ENCODE measurements around the gene JMJD1C.
A peak's percentile ranks its signal among the peaks of the same experiment; 100 is the strongest.

Gene JMJD1C

DNA sequence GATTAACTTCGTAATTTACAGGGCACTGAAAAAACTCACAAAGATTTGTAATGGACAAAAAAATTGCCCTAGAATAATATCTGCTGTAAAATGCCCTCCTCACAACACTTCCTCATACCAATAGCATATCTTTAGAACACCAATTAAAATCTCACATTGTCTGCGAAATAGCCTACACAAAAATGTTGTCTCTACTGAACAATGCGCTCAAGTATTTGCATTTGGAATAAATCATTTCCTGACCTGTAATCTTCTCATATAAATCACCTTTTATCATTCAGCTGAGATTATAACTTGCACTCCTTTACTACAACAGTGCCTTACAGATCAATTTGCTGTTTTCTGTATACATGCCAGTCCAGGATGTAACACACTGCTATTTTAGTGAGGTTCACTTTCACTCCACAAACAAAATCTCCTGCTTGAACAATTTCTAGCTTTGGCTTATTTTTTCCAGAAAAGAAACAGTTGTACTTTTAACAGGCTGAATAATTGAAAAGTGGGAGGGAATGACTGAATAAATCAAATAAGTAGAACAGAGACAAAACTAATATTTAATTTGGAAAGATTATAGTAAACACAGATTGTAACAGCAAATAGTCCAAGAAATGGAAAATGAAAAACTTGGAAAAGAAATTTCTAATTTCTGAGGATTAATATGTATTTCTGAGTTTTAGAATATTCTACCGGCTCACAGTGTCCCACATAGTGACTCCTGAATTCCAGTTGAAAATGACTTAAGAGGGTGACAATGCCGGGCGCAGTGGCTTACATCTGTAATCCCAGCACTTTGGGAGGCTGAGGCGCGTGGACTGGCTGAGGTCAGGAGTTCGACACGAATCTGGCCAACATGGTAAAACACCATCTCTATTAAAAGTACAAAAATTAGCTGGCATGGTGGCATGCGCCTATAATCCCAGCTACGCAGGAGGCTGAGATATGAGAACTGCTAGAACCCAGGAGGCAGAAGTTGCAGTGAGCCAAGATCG is 30.6 kb downstream of the JMJD1C start:
- FAIRE-seq: peak; percentile 85

DNA sequence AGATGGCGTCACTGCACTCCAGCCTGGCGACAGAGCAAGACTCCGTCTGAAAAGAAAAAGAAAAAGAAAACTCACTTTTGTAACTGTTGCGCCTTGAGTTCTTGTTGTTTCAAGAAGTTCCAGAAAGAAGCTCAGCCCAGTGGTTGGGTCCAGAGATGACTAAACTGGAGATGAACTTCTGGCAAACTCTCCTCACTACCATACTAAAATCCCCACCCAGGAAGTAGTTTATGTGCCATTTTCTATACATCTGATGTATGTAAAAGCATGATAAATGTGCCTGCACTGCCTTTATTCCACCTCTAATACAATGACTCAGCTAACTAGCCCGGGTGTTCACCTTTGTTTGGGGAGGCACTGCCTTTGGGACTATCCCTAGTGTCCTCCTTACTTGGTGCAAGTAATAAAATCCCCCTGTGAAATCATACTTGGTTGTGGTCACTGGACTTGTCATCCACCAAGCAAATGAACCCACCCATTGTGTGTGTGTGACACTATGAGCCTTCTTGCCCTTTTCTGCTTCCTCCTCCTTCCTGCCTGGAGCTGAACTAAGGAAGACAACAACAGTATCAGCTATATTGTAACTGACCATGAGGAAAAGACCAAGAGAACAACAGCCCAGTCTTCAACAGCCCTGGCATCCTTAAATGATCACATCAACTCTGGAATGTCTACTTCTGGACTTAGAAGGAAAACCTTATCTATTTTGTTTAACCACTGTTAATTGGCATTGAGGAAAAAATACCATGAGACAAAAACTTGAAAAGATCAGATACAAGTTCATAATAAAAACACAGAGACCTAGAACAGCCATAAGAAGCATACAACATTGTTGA is 33.6 kb downstream of the JMJD1C start:
- no peak for FAIRE-seq

GRCh38 chr10:63430999-63431356 is 34.8 kb downstream of the JMJD1C start:
- no peak for FAIRE-seq

DNA sequence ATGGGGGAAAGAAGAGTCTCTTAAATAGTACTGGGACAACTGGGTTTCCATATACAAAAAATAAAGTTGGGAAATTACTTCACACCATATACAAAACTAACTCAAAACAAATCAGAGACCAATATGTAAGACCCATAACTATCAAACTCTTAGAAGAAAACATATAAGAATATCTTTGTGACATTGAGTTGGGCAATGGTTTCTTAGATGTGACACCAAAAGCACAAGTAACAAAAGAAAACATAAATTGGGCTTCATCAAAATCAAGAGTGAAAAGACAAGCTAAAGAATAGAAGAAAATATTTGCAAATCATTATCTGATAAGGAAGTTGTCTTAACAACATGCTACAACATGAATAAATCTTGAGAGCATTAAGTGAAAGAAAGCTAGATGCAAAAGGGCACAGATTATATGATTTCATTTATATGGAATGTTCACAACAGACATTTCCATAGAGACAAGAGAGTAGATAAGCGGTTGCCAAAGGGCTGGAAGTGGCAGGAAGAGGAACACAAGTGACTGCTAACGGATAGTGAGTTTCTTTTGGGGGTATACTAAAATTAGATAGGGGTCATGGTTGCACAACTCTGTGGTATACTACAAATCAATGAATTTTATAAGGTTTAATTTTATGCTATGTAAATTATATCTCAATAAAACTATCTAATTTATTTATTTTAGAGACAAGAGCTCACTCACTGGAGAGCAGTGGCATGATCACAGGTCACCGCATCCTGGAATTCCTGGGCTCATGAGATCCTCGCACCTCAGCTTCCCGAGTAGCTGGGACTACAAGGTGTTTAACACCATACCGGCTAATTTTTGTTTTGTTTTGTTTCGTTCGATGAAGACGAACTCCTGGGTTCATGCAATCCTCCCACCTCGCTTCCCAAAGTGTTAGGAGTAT is 35.4 kb downstream of the JMJD1C start:
- no peak for FAIRE-seq

- no peak for FAIRE-seq
These were observed 36.5 kb downstream of the JMJD1C start for GRCh38 chr10:63429281-63429680.

GRCh38 chr10:63427013-63427412 is 38.8 kb downstream of the JMJD1C start:
- no peak for FAIRE-seq

DNA sequence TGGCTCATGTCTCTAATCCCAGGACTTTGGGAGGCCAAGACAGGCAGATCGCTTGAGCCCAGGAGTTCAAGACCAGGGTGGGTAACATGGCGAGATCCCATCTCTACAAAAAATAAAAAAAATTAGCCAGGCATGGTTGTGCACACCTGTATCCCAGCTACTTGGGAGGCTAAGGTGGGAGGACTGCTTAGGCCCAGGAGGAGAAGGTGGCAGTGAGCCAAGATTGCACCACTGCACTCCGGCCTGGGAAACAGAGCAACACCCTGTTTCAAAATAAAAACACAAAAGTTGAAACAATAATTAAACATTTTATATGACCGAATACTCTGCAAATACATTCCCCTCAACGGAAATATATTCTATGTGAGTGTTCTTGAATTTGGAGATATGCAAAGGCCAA is 40.3 kb downstream of the JMJD1C start:
- no peak for FAIRE-seq

DNA sequence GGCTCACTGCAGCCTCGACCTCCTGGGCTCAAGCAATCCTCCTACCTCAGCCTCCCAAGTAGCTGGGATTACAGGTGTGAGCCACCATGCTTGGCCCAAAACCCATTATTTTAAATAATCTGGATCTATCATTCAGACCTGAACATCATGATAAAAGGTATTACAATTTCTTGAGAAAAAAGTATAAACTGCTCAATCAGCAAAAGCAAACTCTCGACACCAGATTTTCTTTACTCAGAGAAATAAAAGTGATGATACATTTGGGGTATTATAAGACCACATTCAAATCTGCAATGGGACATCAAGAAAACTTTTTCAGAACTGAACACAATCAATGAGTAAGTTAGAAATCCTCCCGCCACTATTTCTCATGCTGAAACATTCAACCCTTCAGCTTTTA is 41.2 kb downstream of the JMJD1C start:
- FAIRE-seq: no peak

- peak; percentile 21 for FAIRE-seq
These were observed 42.3 kb downstream of the JMJD1C start for GRCh38 chr10:63423494-63423893.

DNA sequence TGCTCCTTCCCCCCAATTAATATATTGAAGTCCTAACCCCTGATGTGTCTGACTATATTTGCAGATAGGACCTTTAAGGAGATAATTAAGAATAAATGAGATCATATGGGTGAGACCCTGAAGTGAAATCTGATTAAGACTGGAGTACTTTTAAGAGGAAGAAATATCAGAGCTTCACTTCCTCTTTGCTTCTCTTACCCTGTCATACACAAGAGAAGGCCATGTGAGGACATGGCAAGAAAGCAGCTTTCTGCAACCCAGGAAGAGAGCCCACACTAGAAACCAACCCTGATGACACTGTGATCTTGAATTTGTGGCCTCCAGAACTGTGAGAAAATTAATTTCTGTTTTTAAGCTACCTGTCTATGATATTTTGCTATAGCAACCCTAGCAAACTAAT is 44.2 kb downstream of the JMJD1C start:
- FAIRE-seq: no peak

- FAIRE-seq: no peak
These were observed 49.4 kb downstream of the JMJD1C start for GRCh38 chr10:63416376-63416775.

- FAIRE-seq: peak; percentile 97
These were observed 50.0 kb downstream of the JMJD1C start for GRCh38 chr10:63415640-63416244.

DNA sequence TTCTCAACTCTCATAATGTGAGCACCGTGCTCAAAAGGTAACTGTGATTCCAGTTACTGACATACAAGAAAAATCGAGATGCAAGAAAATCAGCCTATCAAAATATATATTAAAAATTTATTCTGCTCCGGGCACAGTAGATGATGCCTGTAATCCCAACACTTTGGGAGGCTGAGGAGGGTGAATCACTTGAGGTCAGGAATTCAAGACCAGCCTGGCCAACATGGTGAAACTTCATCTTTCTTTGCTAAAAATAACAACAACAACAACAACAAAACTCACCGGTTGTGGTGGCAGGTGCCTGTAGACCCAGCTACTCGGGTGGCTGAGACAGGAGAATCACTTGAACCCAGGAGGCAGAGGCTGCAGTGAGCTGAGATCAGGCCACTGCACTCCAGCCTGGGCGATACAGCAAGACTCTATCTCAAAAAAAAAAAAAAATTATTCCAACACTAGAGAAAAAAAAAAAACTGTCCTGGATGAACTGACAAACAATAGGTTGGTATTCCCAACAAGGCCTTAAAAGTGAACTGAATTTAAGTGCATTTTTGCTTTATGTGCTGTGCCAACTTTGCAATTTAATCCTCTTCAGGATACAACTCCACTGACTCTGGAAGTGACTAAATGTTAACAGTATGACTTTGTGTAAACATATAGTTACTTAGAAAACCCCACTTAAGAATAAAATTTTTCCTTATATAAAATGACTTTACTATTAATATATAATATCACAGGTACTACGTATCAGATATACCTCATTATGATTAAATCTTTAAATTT is 51.1 kb downstream of the JMJD1C start:
- no peak for FAIRE-seq

DNA sequence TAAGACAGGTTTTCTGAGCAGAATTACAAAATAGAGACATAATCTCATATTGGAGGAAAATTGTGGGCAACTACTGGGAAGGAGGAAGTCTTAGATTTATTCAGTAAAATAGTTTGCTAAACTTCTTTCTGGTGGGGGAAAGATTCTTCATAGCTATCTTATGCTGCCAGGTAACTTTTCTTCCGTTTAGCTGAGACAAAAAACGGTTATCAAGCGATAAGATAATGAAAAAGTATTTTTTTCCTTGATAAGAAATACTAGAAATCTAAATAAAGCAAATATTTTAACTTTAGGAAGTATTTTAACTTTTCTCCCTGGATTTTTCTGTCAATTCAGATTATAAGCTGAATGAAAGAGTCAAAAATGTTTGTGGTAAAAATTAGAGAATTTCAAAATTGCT is 52.3 kb downstream of the JMJD1C start:
- no peak for FAIRE-seq

DNA sequence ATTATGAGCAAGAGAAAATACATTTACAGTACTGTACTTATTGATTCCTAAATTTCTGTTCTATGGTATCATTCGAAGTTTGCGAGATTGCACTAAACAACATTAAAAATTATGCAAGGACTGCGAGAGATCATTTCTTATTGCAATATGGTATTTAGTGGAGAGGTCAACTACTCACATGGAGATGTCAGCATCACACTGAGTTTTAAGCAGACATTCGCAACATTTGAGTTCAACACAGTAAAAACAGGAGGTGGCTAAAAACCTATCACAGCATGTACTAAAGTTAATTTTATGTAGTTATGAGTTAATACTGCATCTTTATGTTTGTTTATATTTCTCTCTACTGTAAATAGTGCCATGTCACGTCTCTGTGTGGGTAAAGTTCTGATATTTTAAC is 53.5 kb downstream of the JMJD1C start:
- peak; percentile 21 for FAIRE-seq

GRCh38 chr10:63410633-63411032 is 55.1 kb downstream of the JMJD1C start:
- no peak for FAIRE-seq

- no peak for FAIRE-seq
These were observed 56.2 kb downstream of the JMJD1C start for GRCh38 chr10:63409465-63410027.

- no peak for FAIRE-seq
These were observed 58.6 kb downstream of the JMJD1C start for GRCh38 chr10:63407136-63407662.

GRCh38 chr10:63396133-63396761 is 69.5 kb downstream of the JMJD1C start:
- no peak for FAIRE-seq

- no peak for FAIRE-seq
These were observed 72.7 kb downstream of the JMJD1C start for GRCh38 chr10:63393050-63393449.
